D721Med (cell line): Measurements from ENCODE around the gene LRRC4B.

ENCODE experiments used
- DNase-seq: peaks from one replicate; pipeline ENCODE4 v3.0.0; 2011; ENCODE audit warnings: low spot score; ENCODE audit not compliant: insufficient read length
- FAIRE-seq: peaks from 2 replicates; lab custom pipeline; 2011; peaks lifted over from hg19 to GRCh38; lab: Jason Lieb, UNC
- CTCF ChIP-seq: IDR thresholded peaks from 2 replicates; pipeline ENCODE4 v1.5.1; 2012; ENCODE audit warnings: mild to moderate bottlenecking, control low read depth; ENCODE audit not compliant: insufficient read depth; ENCODE audit errors: missing control alignments

The LRRC4B gene

GRCh38 chr19:50501568-50502475, 66.4 kb downstream of the LRRC4B start:
- no peak for TF ChIP-seq CTCF
- DNase-seq (no peak), FAIRE-seq (no peak)

GRCh38 chr19:50501186-50501567, 67.1 kb downstream of the LRRC4B start:
- FAIRE-seq (no peak), DNase-seq (no peak)
- TF ChIP-seq CTCF, result no peak

GRCh38 chr19:50500753-50501151, 67.5 kb downstream of the LRRC4B start:
- FAIRE-seq, result no peak
- TF ChIP-seq CTCF, result no peak
- no peak for DNase-seq

- TF ChIP-seq CTCF, result no peak
- DNase-seq (no peak), FAIRE-seq (no peak)
Measured at GRCh38 chr19:50500060-50500752, 68.0 kb downstream of the LRRC4B start.

- no peak for TF ChIP-seq CTCF
- DNase-seq (no peak), FAIRE-seq (no peak)
Measured at GRCh38 chr19:50498219-50499056, 69.8 kb downstream of the LRRC4B start.

GRCh38 chr19:50497022-50497405, 71.2 kb downstream of the LRRC4B start:
- no peak for DNase-seq
- no peak for FAIRE-seq
- no peak for TF ChIP-seq CTCF
